ENCODE data around the gene GMPPA.
A peak's percentile ranks its signal among the peaks of the same experiment; 100 is the strongest.

GMPPA gene

GRCh38 chr2:219492575-219492974, 6.1 kb upstream of the GMPPA start:
- peak; percentile 15 for DNase-seq (ENCODE audit: low read depth)
- no peak for TF ChIP-seq CTCF (IDR thresholded peaks at IDR 0.05; ENCODE audit: insufficient read depth, low read depth, low read length, missing control alignments)
- H3K4me3 ChIP-seq (ENCODE audit: low read depth, low read length): no peak overlapping the region

GRCh38 chr2:219493086-219493485, 5.6 kb upstream of the GMPPA start:
- no peak overlapping the region for H3K4me3 ChIP-seq (ENCODE audit: low read depth, low read length)
- TF ChIP-seq CTCF (IDR thresholded peaks at IDR 0.05; ENCODE audit: insufficient read depth, low read depth, low read length, missing control alignments): no peak
- DNase-seq (ENCODE audit: low read depth): no peak

- no peak for TF ChIP-seq CTCF (IDR thresholded peaks at IDR 0.05; ENCODE audit: insufficient read depth, low read depth, low read length, missing control alignments)
- no peak overlapping the region for H3K4me3 ChIP-seq (ENCODE audit: low read depth, low read length)
- DNase-seq (ENCODE audit: low read depth): no peak
These were observed 3.6 kb upstream of the GMPPA start for GRCh38 chr2:219494952-219495530.

GRCh38 chr2:219495531-219496122, 3.1 kb upstream of the GMPPA start:
- peak; percentile 47 for TF ChIP-seq CTCF (IDR thresholded peaks at IDR 0.05; ENCODE audit: insufficient read depth, low read depth, low read length, missing control alignments)
- no peak overlapping the region for H3K4me3 ChIP-seq (ENCODE audit: low read depth, low read length)
- DNase-seq (ENCODE audit: low read depth): peak; percentile 74

GRCh38 chr2:219496247-219496824, 2.4 kb upstream of the GMPPA start:
- H3K4me3 ChIP-seq (ENCODE audit: low read depth, low read length): no peak overlapping the region
- DNase-seq (ENCODE audit: low read depth): no peak
- TF ChIP-seq CTCF (IDR thresholded peaks at IDR 0.05; ENCODE audit: insufficient read depth, low read depth, low read length, missing control alignments): no peak

- no peak for TF ChIP-seq CTCF (IDR thresholded peaks at IDR 0.05; ENCODE audit: insufficient read depth, low read depth, low read length, missing control alignments)
- DNase-seq (ENCODE audit: low read depth): no peak
- H3K4me3 ChIP-seq (ENCODE audit: low read depth, low read length): no peak overlapping the region
These were observed 1.7 kb upstream of the GMPPA start for GRCh38 chr2:219496825-219497494.
